HCT116 (cell line): ENCODE results near the gene PNPLA8. TPM values are rescaled to one million over a fixed set of nuclear protein-coding genes. Genes with fewer than 3 reads are reported as not detected.
A peak's percentile ranks its signal among the peaks of the same experiment; 100 is the strongest.

ENCODE experiments used
- ATAC-seq: fragments of 200-7000 bp; cut with Tn5 transposase; 2 replicates; pipeline ENCODE4 v1.9.1; 2020; ENCODE audit warnings: mild to moderate bottlenecking, moderate library complexity
- BruUV-seq: library from RNA; stranded (reverse); fragments of 400-500 nt; replicated peaks from 2 replicates; lab custom pipeline; 2021; lab: Mats Ljungman, UMichigan
- CTCF ChIA-PET: fragments of 300-600 bp; sonication (Branson Sonifier 250); formaldehyde crosslinking; loops from one replicate; lab custom pipeline; 2021; ENCODE audit warnings: antibody characterized with exemption; lab: Charles Lee
- POLR2A ChIA-PET: fragments of 300-600, 350-600 bp; sonication (Branson Sonifier 250); formaldehyde crosslinking; loops from one replicate; lab custom pipeline; 2021; ENCODE audit warnings: antibody characterized with exemption; lab: Charles Lee
- RAD21 ChIA-PET, 2 experiments: fragments of 300-600 bp; sonication (Branson Sonifier 250); formaldehyde crosslinking; loops; one replicate each; lab custom pipeline; 2023; ENCODE audit warnings: low total read pairs in 2 of 2; ENCODE audit not compliant: uncharacterized antibody in 2 of 2, unreplicated experiment in 2 of 2, low non-redundant PET in 1 of 2; lab: Charles Lee
- DNase-seq: peaks from one replicate; pipeline ENCODE4 v3.0.0-alpha.2; 2010; ENCODE audit warnings: low read depth, low spot score
- H2AFZ ChIP-seq: fragments of 200-600 bp; shearing (Covaris generic), sonication (generic); 2 replicates; pipeline ENCODE4 v1.6.1; 2017; ENCODE audit warnings: low read depth, mixed run types, mixed read lengths, antibody characterized with exemption, low read length; ENCODE audit not compliant: poor library complexity, severe bottlenecking
- H3K27ac ChIP-seq: 2 replicates; pipeline ENCODE4 v1.5.1; 2012; ENCODE audit warnings: low read depth, low read length
- H3K27me3 ChIP-seq: fragments of 200-600 bp; sonication (generic); 2 replicates; pipeline ENCODE4 v1.6.1; 2016; ENCODE audit warnings: mixed run types, low read length, mixed read lengths; ENCODE audit not compliant: insufficient read depth
- H3K36me3 ChIP-seq, 2 experiments: fragments of 200-500 bp in 1 of 2; fragments of 200-600 bp in 1 of 2; sonication (Bioruptor generic) in 1 of 2; sonication (generic) in 1 of 2; 2 replicates each; pipeline versions ENCODE4 v1.5.1 to v1.6.1; 2014 to 2016; ENCODE audit warnings: low read length in 2 of 2, inconsistent platforms in 1 of 2, mixed read lengths in 1 of 2, mixed run types in 1 of 2; ENCODE audit not compliant: insufficient read depth in 2 of 2, control insufficient read depth in 1 of 2
- H3K4me1 ChIP-seq, 2 experiments: fragments of 200-600 bp in 1 of 2; sonication (generic) in 1 of 2; 2 replicates each; pipeline versions ENCODE4 v1.5.1 to v1.6.1; 2012 to 2017; ENCODE audit warnings: low read length in 2 of 2, inconsistent platforms in 1 of 2, mild to moderate bottlenecking in 1 of 2, mixed read lengths in 1 of 2, mixed run types in 1 of 2, moderate library complexity in 1 of 2; ENCODE audit not compliant: insufficient read depth in 2 of 2, control insufficient read depth in 1 of 2
- H3K4me2 ChIP-seq: fragments of 200-600 bp; sonication (generic); 2 replicates; pipeline ENCODE4 v1.6.1; 2017; ENCODE audit warnings: mixed run types, low read length, mixed read lengths
- H3K4me3 ChIP-seq, 2 experiments: fragments of 200-600 bp in 1 of 2; sonication (generic) in 1 of 2; replicated peaks in 1 of 2; 2 replicates each; pipeline ENCODE4 v1.5.1; 2011 to 2016; ENCODE audit warnings: low read length in 2 of 2, control low read depth in 1 of 2, low read depth in 1 of 2, mild to moderate bottlenecking in 1 of 2, mixed read lengths in 1 of 2, mixed run types in 1 of 2
- H3K79me2 ChIP-seq: fragments of 200-600 bp; sonication (generic); 2 replicates; pipeline ENCODE4 v1.6.1; 2017; ENCODE audit warnings: mild to moderate bottlenecking, mixed run types, low read length, moderate library complexity, mixed read lengths; ENCODE audit not compliant: insufficient read depth
- H3K9ac ChIP-seq: fragments of 200-600 bp; sonication (generic); 2 replicates; pipeline ENCODE4 v1.6.1; 2016; ENCODE audit warnings: low read length, mixed read lengths
- H3K9me2 ChIP-seq: fragments of 200-600 bp; sonication (generic), shearing (Covaris generic); 2 replicates; pipeline ENCODE4 v1.6.1; 2017; ENCODE audit warnings: mixed run types, mild to moderate bottlenecking, moderate library complexity; ENCODE audit not compliant: insufficient read depth
- H3K9me3 ChIP-seq, 2 experiments: fragments of 200-500 bp in 1 of 2; fragments of 200-600 bp in 1 of 2; sonication (Bioruptor generic) in 1 of 2; sonication (generic) in 1 of 2; 2 replicates each; pipeline ENCODE4 v1.6.1; 2014 to 2017; ENCODE audit warnings: low read length in 2 of 2, mixed read lengths in 2 of 2, inconsistent platforms in 1 of 2, low read depth in 1 of 2, mild to moderate bottlenecking in 1 of 2, mixed run types in 1 of 2, moderate library complexity in 1 of 2; ENCODE audit not compliant: control insufficient read depth in 1 of 2, insufficient read depth in 1 of 2
- H4K20me1 ChIP-seq: fragments of 200-600 bp; sonication (generic), shearing (Covaris generic); 2 replicates; pipeline ENCODE4 v1.6.1; 2017; ENCODE audit warnings: mixed run types, mild to moderate bottlenecking, moderate library complexity; ENCODE audit not compliant: insufficient read depth
- CEBPB ChIP-seq: IDR thresholded peaks from 2 replicates; pipeline ENCODE4 v1.6.1; 2012; ENCODE audit warnings: low read depth
- EGR1 ChIP-seq: IDR thresholded peaks from 2 replicates; pipeline ENCODE4 v1.6.1; 2012; ENCODE audit warnings: low read depth
- FOSL1 ChIP-seq: IDR thresholded peaks from 2 replicates; pipeline ENCODE4 v1.6.1; 2012; ENCODE audit warnings: low read depth
- POLR2A ChIP-seq: IDR thresholded peaks from 2 replicates; pipeline ENCODE4 v1.7.0; 2011; ENCODE audit warnings: borderline replicate concordance; ENCODE audit not compliant: insufficient read depth, insufficient read length; ENCODE audit errors: extremely low read depth
- POLR2AphosphoS5 ChIP-seq: IDR thresholded peaks from 2 replicates; pipeline ENCODE4 v1.6.1; 2011; ENCODE audit warnings: mild to moderate bottlenecking, low read depth, low read length, moderate library complexity
- RAD21 ChIP-seq: IDR thresholded peaks from 2 replicates; pipeline ENCODE4 v1.6.1; 2012; ENCODE audit warnings: low read depth, mild to moderate bottlenecking
- intact Hi-C: fragments of 100-400 bp; cut with micrococcal nuclease; formaldehyde crosslinking; loops from 2 replicates; pipeline ENCODE4 v1.10.0; 2022
- total RNA-seq: library from RNA; stranded (reverse); gene quantifications from one replicate; pipeline ENCODE4 v1.2.1, GENCODE V29; 2021; ENCODE audit not compliant: unreplicated experiment
- TF ChIP-seq, protein P1 (sequence below), 3 experiments: fragments of 200-600 bp in 1 of 3; sonication (generic) in 1 of 3; IDR thresholded peaks in 2 of 3; conservative IDR thresholded peaks in 1 of 3; 2 replicates each; pipeline ENCODE4 v1.5.1; 2012 to 2017; ENCODE audit warnings: low read depth in 2 of 3, low read length in 2 of 3, antibody characterized with exemption in 1 of 3, borderline replicate concordance in 1 of 3, control low read depth in 1 of 3, mild to moderate bottlenecking in 1 of 3, mixed read lengths in 1 of 3, mixed run types in 1 of 3, moderate library complexity in 1 of 3; ENCODE audit not compliant: insufficient read depth in 1 of 3

The PNPLA8 gene
- total RNA-seq, 1 experiment from 2014 or later = 12.9 TPM

DNA sequence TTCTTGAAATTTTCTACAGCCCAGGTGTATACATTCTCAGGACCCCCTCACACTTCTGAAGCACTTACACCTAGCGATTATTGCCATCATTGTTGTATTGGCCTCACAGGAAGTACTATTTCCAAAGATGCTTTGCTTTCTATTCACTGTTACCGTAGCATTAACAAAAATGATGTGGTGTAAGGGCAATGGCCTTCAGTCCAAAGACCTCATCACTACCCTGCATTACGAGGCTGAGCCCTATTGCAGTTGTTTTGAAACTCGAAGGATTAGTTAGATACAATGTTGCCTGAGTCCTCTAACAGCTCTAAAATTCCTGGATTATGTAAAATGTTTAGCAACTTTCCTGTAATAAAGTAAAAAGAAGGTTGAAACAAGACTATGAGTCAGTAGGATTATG, 72.6 kb downstream of the PNPLA8 start (continued):
- TF ChIP-seq POLR2A = no peak

DNA sequence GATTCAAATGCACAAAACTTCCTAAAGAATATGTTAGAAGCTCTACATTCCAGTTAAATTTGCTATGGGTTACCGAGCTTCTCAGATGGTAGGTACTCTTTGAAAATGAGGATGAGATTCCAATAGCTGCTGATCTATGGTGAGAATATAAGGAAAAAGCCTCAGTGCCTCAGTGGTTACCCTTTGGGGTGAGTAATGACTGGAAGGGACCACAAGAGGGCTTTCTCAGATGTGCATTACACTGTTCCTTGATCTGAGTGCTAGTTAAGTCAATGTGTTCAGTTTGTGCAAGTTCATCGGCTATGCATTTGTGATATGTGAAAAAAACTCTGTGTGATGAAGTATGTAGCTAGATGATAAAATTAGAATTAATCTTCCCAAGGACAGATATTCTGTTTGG, 73.2 kb downstream of the PNPLA8 start:
- CTCF ChIA-PET = interaction anchor here (0.6 kb wide), 1 partner anchor 18 kb away, joined by 3 read pairs; no protein-coding TSS in a partner anchor
- H4K20me1 ChIP-seq = no peaks in the 10 kb centered on the region
- POLR2A ChIA-PET = no interaction called here
- H3K4me1 ChIP-seq = no peaks in the 10 kb centered on the region
- H3K27me3 ChIP-seq = 0 out of 2 replicates have a peak, but pooled peaks cover 4% of the 10 kb centered on the region
- TF ChIP-seq, protein P1, sequence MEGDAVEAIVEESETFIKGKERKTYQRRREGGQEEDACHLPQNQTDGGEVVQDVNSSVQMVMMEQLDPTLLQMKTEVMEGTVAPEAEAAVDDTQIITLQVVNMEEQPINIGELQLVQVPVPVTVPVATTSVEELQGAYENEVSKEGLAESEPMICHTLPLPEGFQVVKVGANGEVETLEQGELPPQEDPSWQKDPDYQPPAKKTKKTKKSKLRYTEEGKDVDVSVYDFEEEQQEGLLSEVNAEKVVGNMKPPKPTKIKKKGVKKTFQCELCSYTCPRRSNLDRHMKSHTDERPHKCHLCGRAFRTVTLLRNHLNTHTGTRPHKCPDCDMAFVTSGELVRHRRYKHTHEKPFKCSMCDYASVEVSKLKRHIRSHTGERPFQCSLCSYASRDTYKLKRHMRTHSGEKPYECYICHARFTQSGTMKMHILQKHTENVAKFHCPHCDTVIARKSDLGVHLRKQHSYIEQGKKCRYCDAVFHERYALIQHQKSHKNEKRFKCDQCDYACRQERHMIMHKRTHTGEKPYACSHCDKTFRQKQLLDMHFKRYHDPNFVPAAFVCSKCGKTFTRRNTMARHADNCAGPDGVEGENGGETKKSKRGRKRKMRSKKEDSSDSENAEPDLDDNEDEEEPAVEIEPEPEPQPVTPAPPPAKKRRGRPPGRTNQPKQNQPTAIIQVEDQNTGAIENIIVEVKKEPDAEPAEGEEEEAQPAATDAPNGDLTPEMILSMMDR (IDR thresholded peaks at IDR 0.05 in 2 of 3, conservative IDR thresholded peaks at IDR 0.05 in 1 of 3; ENCODE audit: borderline replicate concordance in 1 of 3, insufficient read depth in 1 of 3, low read depth in 2 of 3, low read length in 2 of 3) = peak; percentile 23 to 63 (median 62); a peak in 5 of 6 replicates
- peak; percentile 39 for TF ChIP-seq RAD21
- no peak for TF ChIP-seq POLR2AphosphoS5
- DNase-seq (peak; percentile 21), ATAC-seq (peak; percentile 95)
- RAD21 ChIA-PET = no interaction called here
- no peaks in the 10 kb centered on the region for H3K9me2 ChIP-seq
- intact Hi-C loops = no loop called here
- no peak overlapping the region for H3K27ac ChIP-seq
- no peaks in the 10 kb centered on the region for H3K36me3 ChIP-seq
- no peaks in the 10 kb centered on the region for H3K79me2 ChIP-seq
- H3K4me3 ChIP-seq = no peak overlapping the region
- no peaks in the 10 kb centered on the region for H3K9me3 ChIP-seq
- H3K9ac ChIP-seq = no peak overlapping the region
- no peak overlapping the region for H3K4me2 ChIP-seq
- H2AFZ ChIP-seq = no peak overlapping the region
- no TSS peak for BruUV-seq

DNA sequence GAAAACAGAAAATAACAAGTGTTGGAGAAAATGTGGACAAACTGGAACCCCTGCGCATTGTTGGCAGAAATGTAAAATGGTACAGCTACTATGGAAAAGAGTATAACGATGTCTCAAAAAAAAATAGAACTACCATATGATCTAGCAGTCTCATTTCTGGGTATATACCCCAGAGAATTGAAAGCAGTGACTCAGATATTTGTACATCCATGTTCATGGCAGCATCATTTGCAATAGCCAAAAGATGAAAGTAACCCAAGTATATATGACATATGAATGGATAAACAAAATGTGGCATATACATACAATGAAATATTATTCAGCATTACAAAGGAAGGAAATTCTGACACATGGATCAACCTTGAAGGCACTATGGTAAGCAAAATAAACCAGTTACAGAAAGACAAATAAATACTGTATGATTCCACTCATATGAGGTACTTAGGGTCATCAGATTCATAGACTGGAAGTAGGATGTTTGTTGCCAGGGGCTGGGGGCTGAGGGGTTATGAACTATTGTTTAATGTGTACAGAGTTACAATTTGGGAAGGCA, 74.6 kb downstream of the PNPLA8 start:
- ChIA-PET CTCF (no interaction called here), POLR2A (no interaction called here), RAD21 (no interaction called here)
- intact Hi-C loops = no loop called here
- Histone ChIP-seq H3K4me1 (no peaks in the 10 kb centered on the region), H3K36me3 (no peaks in the 10 kb centered on the region), H3K4me2 (no peak overlapping the region), H3K9ac (no peak overlapping the region), H3K9me2 (no peaks in the 10 kb centered on the region), H3K79me2 (no peaks in the 10 kb centered on the region), H3K4me3 (no peak overlapping the region), H3K9me3 (no peaks in the 10 kb centered on the region), H3K27me3 (no peaks in the 10 kb centered on the region), H2AFZ (no peak overlapping the region), H4K20me1 (no peaks in the 10 kb centered on the region), H3K27ac (no peak overlapping the region)
- no TSS peak for BruUV-seq
- ATAC-seq (no peak), DNase-seq (no peak)
- TF ChIP-seq CEBPB = no peak
- TF ChIP-seq EGR1 = no peak
- no peak for TF ChIP-seq FOSL1
